ENCODE data around the gene ZG16. TPM values are rescaled to one million over a fixed set of nuclear protein-coding genes. Genes with fewer than 3 reads are reported as not detected.

Gene ZG16
- total RNA-seq, 1 experiment from 2014 or later, result 0.07 TPM

DNA sequence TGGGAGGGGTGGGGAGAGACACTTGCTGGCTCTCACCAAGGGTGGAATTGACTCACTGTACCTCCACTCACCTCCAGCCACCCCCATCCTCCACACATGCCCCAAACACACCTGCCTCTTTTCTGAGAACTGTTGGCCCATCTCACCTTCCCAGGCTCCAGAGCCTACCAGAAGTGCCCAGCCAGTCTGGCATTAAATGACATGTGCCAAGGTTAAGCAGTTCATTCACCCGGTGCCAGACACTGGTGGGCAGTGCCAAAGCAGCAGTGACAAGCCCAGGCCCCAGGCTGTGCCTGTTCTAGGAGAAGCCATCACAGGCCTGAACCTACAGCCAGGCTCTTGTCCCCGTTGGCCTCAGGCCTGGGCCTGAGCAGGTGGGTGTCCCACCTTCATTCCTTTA is 53.4 kb downstream of the ZG16 start:
- no peak overlapping the region for H3K4me2 ChIP-seq (ENCODE audit: low read length)
- peaks cover 21 to 45% of the 10 kb centered on the region in 2 experiments for H3K4me1 ChIP-seq (ENCODE audit: control insufficient read depth in 1 of 2, insufficient read depth in 2 of 2, low read length in 2 of 2)
- no peaks in the 10 kb centered on the region for H4K20me1 ChIP-seq (ENCODE audit: insufficient read depth)
- no peaks in the 10 kb centered on the region for H3K9me2 ChIP-seq (ENCODE audit: insufficient read depth)
- no peak for TF ChIP-seq CBX3 (IDR thresholded peaks at IDR 0.05; ENCODE audit: low read depth)
- TF ChIP-seq, protein P1, sequence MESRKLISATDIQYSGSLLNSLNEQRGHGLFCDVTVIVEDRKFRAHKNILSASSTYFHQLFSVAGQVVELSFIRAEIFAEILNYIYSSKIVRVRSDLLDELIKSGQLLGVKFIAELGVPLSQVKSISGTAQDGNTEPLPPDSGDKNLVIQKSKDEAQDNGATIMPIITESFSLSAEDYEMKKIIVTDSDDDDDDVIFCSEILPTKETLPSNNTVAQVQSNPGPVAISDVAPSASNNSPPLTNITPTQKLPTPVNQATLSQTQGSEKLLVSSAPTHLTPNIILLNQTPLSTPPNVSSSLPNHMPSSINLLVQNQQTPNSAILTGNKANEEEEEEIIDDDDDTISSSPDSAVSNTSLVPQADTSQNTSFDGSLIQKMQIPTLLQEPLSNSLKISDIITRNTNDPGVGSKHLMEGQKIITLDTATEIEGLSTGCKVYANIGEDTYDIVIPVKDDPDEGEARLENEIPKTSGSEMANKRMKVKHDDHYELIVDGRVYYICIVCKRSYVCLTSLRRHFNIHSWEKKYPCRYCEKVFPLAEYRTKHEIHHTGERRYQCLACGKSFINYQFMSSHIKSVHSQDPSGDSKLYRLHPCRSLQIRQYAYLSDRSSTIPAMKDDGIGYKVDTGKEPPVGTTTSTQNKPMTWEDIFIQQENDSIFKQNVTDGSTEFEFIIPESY (IDR thresholded peaks at IDR 0.05; ENCODE audit: extremely low read depth, insufficient replicate concordance, low read length), result no peak
- no peak for TF ChIP-seq ELF1 (IDR thresholded peaks at IDR 0.05; ENCODE audit: borderline replicate concordance, low read depth)
- TF ChIP-seq SRF (IDR thresholded peaks at IDR 0.05; ENCODE audit: low read depth), result no peak
- TF ChIP-seq FOSL1 (IDR thresholded peaks at IDR 0.05; ENCODE audit: low read depth), result no peak
- no peak for TF ChIP-seq EZH2 (IDR thresholded peaks at IDR 0.05)
- no peak for TF ChIP-seq JUND (IDR thresholded peaks at IDR 0.05)
- no peak for TF ChIP-seq CEBPB (IDR thresholded peaks at IDR 0.05; ENCODE audit: low read depth)
- TF ChIP-seq RAD21 (IDR thresholded peaks at IDR 0.05; ENCODE audit: low read depth), result no peak
- TF ChIP-seq TCF7L2 (IDR thresholded peaks at IDR 0.05; ENCODE audit: borderline replicate concordance, extremely low read depth, insufficient read depth, insufficient read length), result no peak
- TF ChIP-seq EGR1 (IDR thresholded peaks at IDR 0.05; ENCODE audit: low read depth), result no peak
- TF ChIP-seq MAX (IDR thresholded peaks at IDR 0.05), result no peak
- no peak for TF ChIP-seq ZFX (IDR thresholded peaks at IDR 0.05)
- TF ChIP-seq SIN3A (IDR thresholded peaks at IDR 0.05; ENCODE audit: low read depth), result no peak
- no peak overlapping the region for H3K4me3 ChIP-seq (replicated peaks in 1 of 2; ENCODE audit: low read depth in 1 of 2, low read length in 2 of 2)
- H3K9me3 ChIP-seq (ENCODE audit: control insufficient read depth in 1 of 2, insufficient read depth in 1 of 2, low read depth in 1 of 2, low read length in 2 of 2), result no peaks in the 10 kb centered on the region
- ChIA-PET RAD21 (ENCODE audit: low non-redundant PET in 1 of 2, low total read pairs in 2 of 2, uncharacterized antibody in 2 of 2, unreplicated experiment in 2 of 2) (no interaction called here), POLR2A (no interaction called here), CTCF (no interaction called here)
- BruUV-seq (replicated peaks), result no TSS peak
- DNase-seq (ENCODE audit: low read depth, low spot score) (no peak), ATAC-seq (no peak)
- intact Hi-C loops (cut with micrococcal nuclease), result no loop called here
- H3K9ac ChIP-seq (ENCODE audit: low read length), result no peak overlapping the region
- H3K79me2 ChIP-seq (ENCODE audit: insufficient read depth, low read length), result no peaks in the 10 kb centered on the region; the same call in 1 of the 2 replicates
- H3K27ac ChIP-seq (ENCODE audit: low read depth, low read length), result no peak overlapping the region
- no peak overlapping the region for H2AFZ ChIP-seq (ENCODE audit: low read depth, low read length, poor library complexity, severe bottlenecking)
- H3K27me3 ChIP-seq (ENCODE audit: insufficient read depth, low read length), result no peaks in the 10 kb centered on the region
- peaks cover 2 to 5% of the 10 kb centered on the region in 2 experiments; a peak in 2 of 4 replicates for H3K36me3 ChIP-seq (ENCODE audit: control insufficient read depth in 1 of 2, insufficient read depth in 2 of 2, low read length in 2 of 2)

Other genes starting within 250 kb of the ZG16 start
- 0.47 TPM for gene SPN, start 115.0 kb upstream of the ZG16 start, total RNA-seq (2021; ENCODE audit: unreplicated experiment)
- 0.52 TPM for gene QPRT, start 99.1 kb upstream of the ZG16 start, total RNA-seq (2021; ENCODE audit: unreplicated experiment)
- 0.15 TPM for gene C16orf54, start 32.3 kb upstream of the ZG16 start, total RNA-seq (2021; ENCODE audit: unreplicated experiment)
- 155 TPM for gene KIF22, start 12.5 kb downstream of the ZG16 start, total RNA-seq (2021; ENCODE audit: unreplicated experiment)
- gene MAZ, start 28.3 kb downstream of the ZG16 start, total RNA-seq (2021; ENCODE audit: unreplicated experiment), result 256 TPM
- 4.0 TPM for gene PRRT2, start 33.9 kb downstream of the ZG16 start, total RNA-seq (2021; ENCODE audit: unreplicated experiment)
- 28.9 TPM for gene PAGR1, start 37.9 kb downstream of the ZG16 start, total RNA-seq (2021; ENCODE audit: unreplicated experiment)
- 75.1 TPM for gene MVP, start 42.2 kb downstream of the ZG16 start, total RNA-seq (2021; ENCODE audit: unreplicated experiment)
- gene CDIPT, start 85.0 kb downstream of the ZG16 start, total RNA-seq (2021; ENCODE audit: unreplicated experiment), result 58.3 TPM
- 49.3 TPM for gene SEZ6L2, start 121.3 kb downstream of the ZG16 start, total RNA-seq (2021; ENCODE audit: unreplicated experiment)
- gene ASPHD1, start 122.2 kb downstream of the ZG16 start, total RNA-seq (2021; ENCODE audit: unreplicated experiment), result 18.4 TPM
- 40.7 TPM for gene KCTD13, start 148.0 kb downstream of the ZG16 start, total RNA-seq (2021; ENCODE audit: unreplicated experiment)
- gene TMEM219, start 183.8 kb downstream of the ZG16 start, total RNA-seq (2021; ENCODE audit: unreplicated experiment), result 75.5 TPM
- 56.7 TPM for gene TAOK2, start 195.6 kb downstream of the ZG16 start, total RNA-seq (2021; ENCODE audit: unreplicated experiment)
- 21.8 TPM for gene HIRIP3, start 217.4 kb downstream of the ZG16 start, total RNA-seq (2021; ENCODE audit: unreplicated experiment)
- 89.8 TPM for gene INO80E, start 218.0 kb downstream of the ZG16 start, total RNA-seq (2021; ENCODE audit: unreplicated experiment)
- 17.3 TPM for gene DOC2A, start 232.8 kb downstream of the ZG16 start, total RNA-seq (2021; ENCODE audit: unreplicated experiment)
- not detected for gene C16orf92, start 244.9 kb downstream of the ZG16 start, total RNA-seq (2021; ENCODE audit: unreplicated experiment)